ENCODE results near the gene CCDC122. TPM values are rescaled to one million over a fixed set of nuclear protein-coding genes. Genes with fewer than 3 reads are reported as not detected.
A peak's percentile ranks its signal among the peaks of the same experiment; 100 is the strongest.

CCDC122 gene
- polyA plus RNA-seq, 1 experiment, result 1.6 TPM

DNA sequence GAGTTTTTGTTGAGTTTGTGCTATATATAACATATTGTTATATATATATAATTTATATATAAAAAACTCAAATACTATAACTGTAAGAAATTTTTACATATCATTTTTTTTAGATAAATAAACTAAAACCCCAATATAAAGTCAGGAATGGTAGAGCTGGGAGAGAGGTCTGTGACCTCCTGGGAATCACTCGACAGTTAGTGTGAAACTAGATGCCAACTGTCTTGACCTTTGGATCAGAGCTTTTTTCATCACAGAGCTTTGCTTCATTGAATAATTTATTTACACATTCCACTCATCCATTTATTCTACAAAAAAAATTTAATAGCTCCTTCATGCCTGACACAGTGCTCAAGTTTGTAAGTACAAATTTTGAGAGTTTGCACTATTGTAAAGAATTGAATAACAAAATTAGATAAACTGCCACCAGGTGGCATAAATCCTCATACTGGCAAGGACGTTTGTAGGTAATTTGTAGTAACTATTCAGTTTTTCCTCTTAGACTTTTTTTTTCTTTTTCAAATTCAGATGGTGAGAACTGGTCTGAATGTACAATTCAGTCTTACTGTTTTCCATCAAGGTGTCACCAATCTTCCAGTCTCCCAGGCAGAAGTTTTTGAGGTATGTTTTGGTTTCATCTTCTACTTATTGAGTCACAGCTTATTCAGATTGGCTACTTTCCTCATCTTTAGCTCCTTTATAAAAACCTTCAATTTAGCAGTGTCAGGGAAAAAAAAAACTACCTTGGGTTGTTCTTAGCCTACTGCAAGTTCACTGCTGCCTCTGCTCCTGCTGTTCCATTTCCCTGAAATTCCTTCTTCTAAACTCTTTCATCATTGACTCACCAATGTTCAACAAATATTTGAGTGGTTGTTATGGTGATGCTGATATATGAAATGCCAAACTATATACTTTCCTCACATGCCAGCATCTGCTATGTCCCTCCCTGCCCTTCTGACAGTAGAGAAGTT is 28.9 kb upstream of the CCDC122 start:
- H3K9me3 ChIP-seq (ENCODE audit: control insufficient read depth, insufficient read depth, low read length), result no peaks in the 10 kb centered on the region
- TF ChIP-seq, protein P1, sequence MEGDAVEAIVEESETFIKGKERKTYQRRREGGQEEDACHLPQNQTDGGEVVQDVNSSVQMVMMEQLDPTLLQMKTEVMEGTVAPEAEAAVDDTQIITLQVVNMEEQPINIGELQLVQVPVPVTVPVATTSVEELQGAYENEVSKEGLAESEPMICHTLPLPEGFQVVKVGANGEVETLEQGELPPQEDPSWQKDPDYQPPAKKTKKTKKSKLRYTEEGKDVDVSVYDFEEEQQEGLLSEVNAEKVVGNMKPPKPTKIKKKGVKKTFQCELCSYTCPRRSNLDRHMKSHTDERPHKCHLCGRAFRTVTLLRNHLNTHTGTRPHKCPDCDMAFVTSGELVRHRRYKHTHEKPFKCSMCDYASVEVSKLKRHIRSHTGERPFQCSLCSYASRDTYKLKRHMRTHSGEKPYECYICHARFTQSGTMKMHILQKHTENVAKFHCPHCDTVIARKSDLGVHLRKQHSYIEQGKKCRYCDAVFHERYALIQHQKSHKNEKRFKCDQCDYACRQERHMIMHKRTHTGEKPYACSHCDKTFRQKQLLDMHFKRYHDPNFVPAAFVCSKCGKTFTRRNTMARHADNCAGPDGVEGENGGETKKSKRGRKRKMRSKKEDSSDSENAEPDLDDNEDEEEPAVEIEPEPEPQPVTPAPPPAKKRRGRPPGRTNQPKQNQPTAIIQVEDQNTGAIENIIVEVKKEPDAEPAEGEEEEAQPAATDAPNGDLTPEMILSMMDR (IDR thresholded peaks at IDR 0.05; ENCODE audit: low read depth, low read length), result peak; percentile 57
- no peak overlapping the region for H3K4me3 ChIP-seq (ENCODE audit: low read depth, low read length)
- ChIA-PET CTCF (interaction anchor here (0.6 to 5.8 kb wide), 55 partner anchors 8 to 1126 kb away, joined by 3 to 123 read pairs (median 4); no protein-coding TSS in a partner anchor), POLR2A (interaction anchor here (0.7 to 1.8 kb wide), 3 partner anchors 527 to 529 kb away, joined by 3 to 8 read pairs (median 3); no protein-coding TSS in a partner anchor)
- no peak overlapping the region for H3K27ac ChIP-seq (ENCODE audit: low read depth, low read length)
- DNase-seq (ENCODE audit: low read depth, low spot score), result peak; percentile 55
- H3K27me3 ChIP-seq (ENCODE audit: control insufficient read depth, insufficient read depth, low read length), result no peaks in the 10 kb centered on the region

DNA sequence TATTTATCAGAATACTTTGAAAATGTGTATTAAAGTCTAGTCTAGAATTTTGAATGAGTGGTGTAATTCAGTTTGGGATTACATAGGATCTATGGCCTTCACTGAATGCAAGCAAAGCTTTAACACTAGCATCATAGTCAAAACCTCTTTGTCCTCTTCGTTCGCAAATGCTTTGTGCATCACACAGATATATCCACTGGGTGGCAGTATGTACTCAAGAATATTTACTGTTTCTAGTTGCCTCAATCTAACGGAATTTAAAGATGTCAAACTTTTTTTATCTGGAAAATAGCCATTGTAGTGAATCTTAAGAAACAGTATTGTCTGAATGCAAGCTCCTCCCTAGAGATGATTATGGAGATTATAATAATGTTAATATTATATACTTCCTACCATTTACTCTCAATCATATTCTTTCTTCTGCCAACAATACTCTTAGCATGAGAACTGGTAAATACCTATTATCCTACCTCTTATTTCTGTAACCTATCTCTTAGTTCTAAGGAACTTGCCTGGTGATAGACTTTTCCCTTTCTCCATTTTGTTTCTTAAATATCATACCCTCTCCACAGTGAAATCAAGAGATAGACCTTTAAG is 26.0 kb upstream of the CCDC122 start:
- TF ChIP-seq, protein P1 (IDR thresholded peaks at IDR 0.05; ENCODE audit: low read depth, low read length), result peak; percentile 68
- ChIA-PET POLR2A (interaction anchor here (0.6 to 0.8 kb wide), 2 partner anchors 531 to 561 kb away, joined by 3 to 4 read pairs; no protein-coding TSS in a partner anchor), CTCF (interaction anchor here (0.6 to 5.8 kb wide), 29 partner anchors 9 to 1135 kb away, joined by 3 to 99 read pairs (median 4); no protein-coding TSS in a partner anchor)
- no peak overlapping the region for H3K4me3 ChIP-seq (ENCODE audit: low read depth, low read length)
- no peaks in the 10 kb centered on the region for H3K27me3 ChIP-seq (ENCODE audit: control insufficient read depth, insufficient read depth, low read length)
- H3K27ac ChIP-seq (ENCODE audit: low read depth, low read length), result no peak overlapping the region
- H3K9me3 ChIP-seq (ENCODE audit: control insufficient read depth, insufficient read depth, low read length), result no peaks in the 10 kb centered on the region
- DNase-seq (ENCODE audit: low read depth, low spot score), result peak; percentile 48

DNA sequence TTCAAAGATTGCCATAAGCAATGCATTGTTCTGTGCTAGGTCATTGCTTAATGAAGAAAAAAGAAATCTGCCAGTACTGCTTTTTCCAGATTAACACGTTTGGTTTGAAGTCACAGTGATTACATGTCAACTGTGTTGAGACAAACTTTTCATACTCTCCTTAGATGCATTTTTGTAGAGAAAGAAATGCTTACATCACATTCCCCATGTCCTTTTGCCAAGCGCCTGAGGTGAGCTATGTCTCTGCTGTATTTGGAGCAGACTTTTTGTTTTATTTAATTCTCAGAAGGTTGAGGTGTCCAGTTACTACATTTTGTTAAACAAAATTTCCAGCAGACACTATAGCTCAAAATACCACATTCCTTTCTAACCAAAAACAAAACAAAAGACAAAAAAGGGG is 16.4 kb upstream of the CCDC122 start:
- TF ChIP-seq, protein P1 (IDR thresholded peaks at IDR 0.05; ENCODE audit: low read depth, low read length), result no peak
- H3K27ac ChIP-seq (ENCODE audit: low read depth, low read length), result no peak overlapping the region
- no peaks in the 10 kb centered on the region for H3K27me3 ChIP-seq (ENCODE audit: control insufficient read depth, insufficient read depth, low read length)
- DNase-seq (ENCODE audit: low read depth, low spot score), result peak; percentile 38
- H3K4me3 ChIP-seq (ENCODE audit: low read depth, low read length), result no peak overlapping the region
- POLR2A ChIA-PET, result interaction anchor here (0.9 kb wide), 1 partner anchor 12 kb away, joined by 3 read pairs; no protein-coding TSS in a partner anchor
- no peaks in the 10 kb centered on the region for H3K9me3 ChIP-seq (ENCODE audit: control insufficient read depth, insufficient read depth, low read length)
- CTCF ChIA-PET, result interaction anchor here (1.1 to 1.2 kb wide), 3 partner anchors 10 to 588 kb away, joined by 3 to 5 read pairs (median 4); no protein-coding TSS in a partner anchor

DNA sequence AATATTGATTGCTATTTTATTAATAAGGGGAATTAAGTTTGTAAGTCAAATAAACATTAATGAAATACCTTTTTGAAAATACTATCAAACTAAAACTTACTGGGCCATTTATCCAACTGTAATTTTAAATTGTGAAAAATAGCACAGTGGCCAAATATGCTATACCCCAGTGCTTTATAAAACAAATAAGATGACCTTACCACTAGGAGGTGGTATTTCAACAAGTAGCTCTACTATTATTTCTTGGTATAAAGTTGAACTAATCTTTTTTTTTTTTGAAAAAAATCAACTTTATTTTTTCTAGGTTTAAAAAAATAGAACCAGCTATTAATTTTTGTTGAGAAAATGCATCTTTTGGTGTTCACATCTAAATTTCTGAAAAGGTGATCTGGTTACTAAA is 14.9 kb upstream of the CCDC122 start:
- ChIA-PET CTCF (interaction anchor here (0.8 to 1.4 kb wide), 3 partner anchors 11 to 1032 kb away, joined by 3 read pairs; partner anchors contain the start of genes CCDC122 and LACC1), POLR2A (no interaction called here)
- DNase-seq (ENCODE audit: low read depth, low spot score), result no peak
- H3K27me3 ChIP-seq (ENCODE audit: control insufficient read depth, insufficient read depth, low read length), result no peaks in the 10 kb centered on the region
- TF ChIP-seq, protein P1 (IDR thresholded peaks at IDR 0.05; ENCODE audit: low read depth, low read length), result peak; percentile 20; the same call in 1 of the 2 replicates
- H3K27ac ChIP-seq (ENCODE audit: low read depth, low read length), result no peak overlapping the region
- H3K4me3 ChIP-seq (ENCODE audit: low read depth, low read length), result no peak overlapping the region
- no peaks in the 10 kb centered on the region for H3K9me3 ChIP-seq (ENCODE audit: control insufficient read depth, insufficient read depth, low read length)

Data from AG04450 (cell line).